Stimulated activated CD4-positive, alpha-beta T cell treated with anti-CD3 and anti-CD28 coated beads, Interleukin-15, amount 100 ng/mL, for 24 hours (primary cell): ENCODE measurements around the gene ADAMTS1.

Experiments used
- DNase-seq: peaks from one replicate; pipeline ENCODE4 v3.0.0-alpha.2; 2020

Gene ADAMTS1

DNA sequence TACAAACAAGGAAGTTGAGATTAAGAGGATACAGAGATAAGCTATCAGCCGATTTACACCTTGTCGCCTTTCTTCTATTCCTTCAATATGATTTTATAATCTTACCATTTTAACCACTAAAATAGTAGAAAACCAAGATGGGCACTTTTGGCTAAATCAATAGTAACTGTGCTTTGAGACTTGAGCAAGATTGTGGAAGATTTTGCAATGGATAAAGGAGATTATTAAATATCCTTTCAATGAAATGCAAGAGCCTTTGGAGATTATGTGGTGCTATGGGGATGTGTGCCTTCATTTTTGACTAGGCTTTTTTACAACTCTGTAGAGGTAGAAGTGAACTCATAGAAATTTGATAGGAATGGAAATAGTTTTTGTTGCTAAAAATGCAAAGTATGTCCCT is 33.7 kb downstream of the ADAMTS1 start:
- DNase-seq = no peak

DNA sequence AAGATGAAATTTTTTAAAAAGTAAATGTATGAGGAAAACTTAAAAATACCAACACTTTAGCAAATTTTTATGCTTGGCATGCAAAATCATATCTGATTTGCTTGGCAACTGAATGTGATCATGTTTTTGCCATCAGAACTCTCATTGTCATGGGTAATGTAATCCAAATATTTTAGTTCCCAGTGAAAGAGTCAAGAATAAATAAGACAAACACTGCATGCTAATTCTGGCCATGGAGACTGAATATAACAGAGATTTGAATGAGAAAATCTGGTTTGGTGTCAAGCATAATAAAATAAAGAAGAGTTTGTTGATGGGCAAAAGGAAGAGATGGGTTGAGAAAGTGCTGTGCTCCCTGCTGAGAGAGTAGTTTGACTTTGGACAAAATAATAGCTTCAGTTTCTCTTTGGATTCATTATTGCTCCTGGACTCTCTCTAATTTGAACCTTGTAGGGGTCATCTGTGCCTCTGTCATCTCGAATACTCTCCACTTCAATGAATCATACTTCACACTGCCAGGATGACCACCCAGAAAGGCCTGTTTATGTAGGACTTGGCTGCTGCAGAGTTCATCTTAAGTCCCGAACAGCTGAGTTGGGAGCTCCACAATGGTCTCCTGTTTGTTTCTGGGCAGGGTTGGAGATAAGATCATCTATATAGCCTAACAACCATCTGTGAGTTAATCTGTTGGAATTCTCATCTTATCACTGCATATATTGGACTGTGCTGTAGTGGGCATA is 34.4 kb downstream of the ADAMTS1 start:
- DNase-seq = no peak

DNA sequence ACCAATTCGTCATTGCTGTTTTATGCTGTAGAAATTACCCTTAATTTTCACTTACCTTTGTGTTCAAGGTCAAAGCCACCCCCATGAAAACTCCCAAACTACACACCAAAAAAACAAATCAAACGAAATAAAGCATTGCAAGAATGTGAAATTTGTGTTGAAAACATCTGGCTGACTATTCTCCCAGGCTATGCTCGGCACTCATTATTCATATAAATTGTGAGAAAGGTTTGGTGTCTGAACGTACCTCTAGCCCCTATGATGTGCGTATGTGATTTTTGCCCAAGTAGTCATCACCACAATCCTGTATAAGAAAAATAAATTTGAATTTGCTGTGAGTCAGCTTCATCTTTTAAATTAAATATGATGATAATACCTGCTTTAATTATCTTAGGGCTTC is 34.9 kb downstream of the ADAMTS1 start:
- DNase-seq = no peak

DNA sequence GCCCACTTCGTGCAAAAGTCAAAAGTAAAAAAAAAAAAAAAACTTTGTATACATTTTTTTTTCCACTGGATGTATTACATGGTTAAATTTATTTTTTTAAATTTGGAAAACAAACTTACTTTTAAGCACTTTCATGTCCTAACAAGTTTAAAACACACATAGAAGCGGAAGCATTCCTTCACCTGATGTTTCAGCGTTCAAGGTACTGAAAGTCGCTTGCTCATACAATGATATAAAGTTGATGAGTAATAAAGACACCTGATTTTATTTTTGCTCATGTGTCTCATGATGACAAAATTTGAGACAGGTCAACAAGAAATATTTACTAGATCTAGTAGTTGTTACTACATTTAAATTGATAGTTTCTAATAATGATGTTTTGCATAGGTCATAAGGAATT is 35.5 kb downstream of the ADAMTS1 start:
- no peak for DNase-seq

DNA sequence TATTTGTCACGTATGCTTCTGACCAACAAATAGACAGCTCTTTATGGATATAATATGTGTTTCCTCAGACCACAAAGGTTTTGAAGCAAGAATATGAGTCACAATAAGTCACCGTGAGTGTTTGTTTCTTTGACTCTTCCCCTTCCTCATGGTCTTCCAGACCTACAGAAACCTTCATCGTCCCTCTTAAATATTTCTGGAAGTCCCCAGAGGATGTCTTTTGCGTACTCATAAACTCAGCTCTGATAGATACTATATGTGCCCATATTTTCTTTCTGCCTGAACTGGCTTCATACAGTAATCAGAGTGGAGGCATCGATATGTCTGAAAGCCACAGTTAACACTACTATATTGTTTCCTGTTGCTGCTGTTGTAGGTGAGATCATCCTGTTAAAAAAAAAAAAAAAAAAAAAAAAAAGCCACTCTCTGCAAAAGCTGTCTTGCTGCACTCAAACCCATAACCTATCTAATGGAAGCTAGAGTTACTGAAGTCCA is 38.4 kb downstream of the ADAMTS1 start:
- DNase-seq = no peak

DNA sequence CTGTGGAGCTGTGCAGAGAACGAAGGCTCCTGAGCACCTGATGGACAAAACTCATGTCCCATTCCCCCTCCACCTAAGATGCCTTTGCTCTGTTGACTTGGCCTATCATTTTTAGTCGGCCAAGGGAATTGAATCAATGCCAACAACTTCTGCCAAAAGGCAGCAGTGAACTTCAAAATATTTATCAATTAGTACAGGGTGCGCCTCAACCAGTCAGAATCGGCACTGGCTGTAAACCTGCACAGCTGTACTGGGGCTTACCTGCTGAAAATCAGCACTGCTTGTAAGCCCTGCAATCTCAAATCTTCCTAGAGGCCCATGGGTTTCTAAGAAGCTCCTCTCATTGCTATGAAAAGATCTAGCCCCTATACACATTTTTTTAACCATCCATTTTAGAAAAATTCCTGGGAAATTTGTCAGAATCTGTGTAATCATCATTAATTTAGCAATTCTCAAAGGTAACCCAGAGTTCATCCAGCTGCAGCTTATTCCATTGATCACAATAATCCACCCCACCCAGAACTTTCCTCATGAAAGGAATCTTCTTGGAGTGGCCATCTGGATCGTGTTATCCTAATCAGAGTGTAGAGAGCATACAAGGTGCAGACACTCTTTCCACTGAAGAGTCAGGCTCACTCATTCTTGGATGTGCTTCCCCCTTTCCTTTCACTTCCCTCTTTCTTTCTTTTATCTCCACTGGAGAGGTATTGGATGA is 40.2 kb downstream of the ADAMTS1 start:
- DNase-seq = no peak

DNA sequence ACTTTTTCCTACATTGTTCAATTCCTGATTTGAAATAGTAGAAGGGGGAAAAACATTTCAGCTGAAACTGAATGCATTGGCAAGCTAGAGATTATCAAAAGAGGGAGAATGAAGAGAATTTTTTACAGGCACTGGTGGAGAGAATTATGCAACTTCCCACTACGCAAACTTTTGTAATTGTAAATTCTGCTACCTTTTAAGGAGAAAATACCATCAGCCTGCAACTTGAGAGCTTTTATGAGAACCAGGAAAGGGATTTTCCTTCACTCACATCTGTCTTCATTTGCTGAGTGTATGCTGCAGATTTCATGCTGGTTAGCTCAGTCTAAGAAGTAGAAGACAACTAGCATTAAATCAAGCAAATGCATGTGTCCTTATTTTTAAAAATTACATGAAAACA is 43.7 kb downstream of the ADAMTS1 start:
- no peak for DNase-seq

DNA sequence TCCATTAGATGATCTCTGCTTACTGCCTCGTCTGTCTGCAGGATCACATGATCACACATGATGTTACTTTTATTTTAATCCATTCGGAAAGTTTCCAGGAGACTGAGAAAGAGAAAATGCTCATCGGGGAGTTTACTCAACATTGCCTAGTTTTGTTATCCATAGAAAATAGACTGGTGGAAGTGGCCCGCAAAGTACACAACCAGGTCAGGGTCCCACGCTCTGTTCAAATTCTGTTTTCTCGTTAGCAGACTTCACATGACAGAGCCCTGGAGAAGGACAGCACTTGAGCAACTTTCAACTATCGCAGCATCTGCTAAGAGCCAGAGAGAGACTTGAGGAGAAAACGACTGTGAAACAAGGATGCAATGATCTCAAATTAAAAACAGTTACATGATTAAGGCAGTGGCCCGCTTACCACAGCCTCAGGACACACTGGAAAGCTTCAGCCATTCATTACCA is 44.2 kb downstream of the ADAMTS1 start:
- no peak for DNase-seq

DNA sequence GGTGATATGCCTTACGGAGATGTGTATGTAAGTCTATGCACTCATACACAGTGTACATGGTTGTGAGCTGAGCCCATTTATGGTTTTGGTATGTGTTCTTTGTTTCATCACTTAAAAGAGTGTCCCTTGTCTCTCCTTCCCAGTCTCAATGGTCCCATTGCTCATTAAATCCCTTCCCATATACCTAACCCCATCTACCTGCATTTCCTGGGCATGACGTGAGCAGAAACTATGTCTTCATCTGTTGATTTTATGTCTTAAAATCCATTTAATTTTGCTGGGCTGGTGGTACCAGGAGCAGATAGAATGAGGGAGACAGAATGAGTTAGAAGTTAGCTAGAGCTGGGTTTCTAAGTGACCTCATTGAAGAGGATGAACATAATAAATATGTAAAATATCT is 44.8 kb downstream of the ADAMTS1 start:
- DNase-seq = no peak

DNA sequence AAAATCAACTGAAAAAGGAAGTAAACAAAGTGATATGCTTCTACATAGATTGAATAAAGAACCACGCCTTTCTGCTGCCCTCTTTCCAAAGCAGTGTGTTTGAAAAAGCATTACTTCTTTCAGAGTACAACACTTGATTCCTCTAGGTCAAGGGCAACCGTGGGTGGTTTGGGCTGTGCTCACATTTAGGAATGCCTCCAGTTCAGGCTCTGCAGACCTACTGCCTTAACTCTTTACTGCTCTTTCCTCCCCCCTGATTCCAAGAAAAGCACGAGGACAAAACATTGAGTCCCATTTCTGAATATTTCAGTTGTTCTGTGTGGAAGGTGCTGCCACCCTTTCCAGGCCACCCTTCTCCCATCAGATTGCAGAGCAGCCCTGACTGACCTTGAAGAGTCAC is 45.2 kb downstream of the ADAMTS1 start:
- no peak for DNase-seq

DNA sequence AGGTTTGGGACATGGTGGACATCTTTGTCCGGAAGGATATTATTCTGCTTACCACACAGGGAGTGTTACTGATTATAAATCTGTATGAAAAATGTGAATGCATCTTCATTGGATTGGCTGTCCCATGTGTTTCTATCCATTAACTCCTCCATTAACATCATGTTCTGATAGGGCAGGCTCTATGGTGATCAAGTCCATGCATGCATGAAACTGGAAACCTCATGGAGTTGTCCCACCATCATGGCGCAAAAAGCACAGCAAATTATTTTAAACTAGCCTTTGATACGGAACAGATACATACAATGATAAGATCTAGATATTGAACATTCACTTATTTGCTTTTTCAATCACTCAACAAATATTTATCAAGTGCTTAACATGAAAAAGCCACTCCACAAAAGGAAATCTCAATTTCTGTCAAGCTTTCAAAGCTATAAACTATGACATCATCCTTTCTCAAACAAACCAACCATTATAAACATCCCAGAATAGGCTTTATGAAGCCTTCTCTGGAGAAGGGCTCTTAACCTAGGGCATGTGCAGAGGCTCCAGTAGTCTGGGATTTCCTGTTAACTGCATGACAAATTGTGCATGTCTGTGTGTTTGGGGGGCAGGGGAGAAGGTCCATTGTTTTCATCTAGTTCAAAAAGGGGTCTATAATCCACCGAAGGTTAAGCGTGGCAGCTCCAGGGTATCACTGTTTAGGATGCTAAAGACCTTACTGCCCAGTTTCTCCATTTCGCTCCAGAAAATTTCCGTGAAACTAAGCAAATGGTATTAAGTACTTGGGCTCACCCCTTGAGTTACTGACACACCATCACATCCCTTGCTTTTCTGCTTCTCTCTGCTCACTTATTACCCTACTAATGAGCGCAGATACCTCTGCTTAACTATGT is 46.1 kb downstream of the ADAMTS1 start:
- no peak for DNase-seq

DNA sequence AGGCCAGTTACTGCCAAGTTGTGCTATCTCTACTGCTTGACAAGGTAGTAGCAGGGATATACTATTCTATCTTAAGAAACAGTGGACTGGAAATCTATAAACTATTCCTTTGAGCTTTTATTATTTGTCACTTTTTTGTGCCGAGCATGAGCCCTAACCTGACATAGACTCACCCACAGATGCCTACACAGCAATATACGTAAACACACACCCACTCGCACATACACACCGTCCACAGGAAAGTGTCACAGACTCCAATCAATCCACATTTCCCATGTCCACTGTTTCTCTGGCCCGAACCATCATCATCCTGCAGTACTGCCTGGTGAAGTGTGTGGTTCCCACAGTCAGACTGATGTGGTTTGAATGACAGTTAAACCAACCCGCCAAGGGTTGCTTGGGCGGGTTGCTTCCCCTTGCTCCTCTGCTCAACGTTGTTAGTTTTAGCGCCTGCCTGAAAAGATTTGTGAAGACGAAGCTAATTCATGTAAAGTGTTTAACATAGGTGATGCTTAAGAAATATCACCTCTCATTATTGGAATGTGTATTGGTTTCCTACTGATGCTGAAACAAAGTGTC is 47.2 kb downstream of the ADAMTS1 start:
- DNase-seq = no peak

DNA sequence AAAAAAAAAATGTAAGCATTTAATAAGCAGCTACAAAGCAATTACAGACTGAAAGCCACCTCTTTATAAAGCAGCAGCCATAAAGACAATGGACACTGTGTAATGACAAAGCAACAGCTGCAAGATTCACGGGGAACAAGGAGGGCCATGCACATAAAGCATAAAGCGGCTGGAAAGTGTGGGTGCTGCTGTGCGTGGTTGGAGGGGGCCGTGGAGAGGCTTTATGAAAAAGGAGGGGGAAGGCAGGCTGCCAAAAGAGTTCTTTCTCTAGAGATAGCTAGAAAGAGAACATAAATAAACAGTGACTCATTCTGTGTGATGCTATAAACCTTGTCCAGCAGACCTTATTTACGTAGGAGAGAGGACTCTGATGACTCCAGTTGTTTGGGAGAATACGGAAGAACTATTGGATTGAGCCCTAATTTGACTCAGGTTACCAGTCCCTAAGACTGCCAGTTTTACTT is 49.3 kb downstream of the ADAMTS1 start:
- DNase-seq = no peak

DNA sequence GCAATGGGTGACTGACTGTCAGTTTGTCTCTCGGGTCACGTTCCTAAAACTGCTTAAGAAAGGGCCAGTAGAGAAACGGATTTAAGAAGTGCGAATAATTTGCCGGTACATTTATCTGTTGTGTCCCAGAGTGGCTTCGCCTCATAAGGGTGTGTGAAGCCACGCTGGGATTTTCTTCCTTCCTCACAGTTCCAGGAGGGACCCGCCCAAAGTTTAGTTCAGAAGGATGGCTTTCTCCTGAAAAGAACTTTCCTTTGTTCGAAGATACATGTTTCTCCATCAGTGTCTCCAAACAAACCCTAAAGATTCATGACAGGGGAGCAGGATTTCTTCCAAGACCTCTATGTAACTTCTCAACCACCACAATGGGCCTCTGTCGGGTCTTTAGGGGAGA is 49.8 kb downstream of the ADAMTS1 start:
- DNase-seq = no peak

DNA sequence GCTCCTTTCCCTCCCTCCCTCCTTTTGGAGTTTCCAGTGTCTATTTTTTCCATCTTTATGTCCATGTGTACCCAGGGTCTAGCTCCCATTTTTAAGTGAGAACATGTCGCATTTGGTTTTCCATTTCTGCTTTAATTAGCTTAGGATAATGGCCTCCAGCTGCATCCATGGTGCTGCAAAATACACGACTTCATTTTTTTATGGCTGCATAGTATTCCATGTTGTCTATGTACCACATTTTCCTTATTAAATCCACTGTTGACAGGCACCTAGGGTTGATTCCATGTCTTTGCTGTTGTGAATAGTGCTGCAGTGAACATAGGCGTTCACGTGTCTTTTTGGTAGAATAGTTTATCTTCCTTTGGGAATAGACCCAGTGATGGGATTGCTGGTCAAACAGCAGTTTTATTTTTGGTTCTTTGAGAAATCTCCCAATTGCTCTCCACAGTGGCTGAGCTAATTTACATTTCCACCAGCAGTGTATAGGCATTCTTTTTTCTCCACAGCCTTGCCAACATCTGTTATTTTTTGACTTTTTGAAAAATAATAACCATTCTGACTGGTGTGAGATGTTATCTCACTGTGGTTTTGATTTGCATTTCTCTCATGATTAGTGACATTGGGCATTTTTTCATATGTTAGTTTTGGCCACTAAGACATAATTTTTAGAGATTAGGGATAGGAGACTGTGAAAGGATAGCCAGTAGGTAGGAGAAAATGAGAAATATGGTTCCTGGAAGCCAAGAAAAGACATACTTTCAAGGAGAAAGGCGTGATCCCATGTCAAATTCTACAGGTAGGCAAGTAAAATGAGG is 50.4 kb downstream of the ADAMTS1 start:
- DNase-seq = no peak

DNA sequence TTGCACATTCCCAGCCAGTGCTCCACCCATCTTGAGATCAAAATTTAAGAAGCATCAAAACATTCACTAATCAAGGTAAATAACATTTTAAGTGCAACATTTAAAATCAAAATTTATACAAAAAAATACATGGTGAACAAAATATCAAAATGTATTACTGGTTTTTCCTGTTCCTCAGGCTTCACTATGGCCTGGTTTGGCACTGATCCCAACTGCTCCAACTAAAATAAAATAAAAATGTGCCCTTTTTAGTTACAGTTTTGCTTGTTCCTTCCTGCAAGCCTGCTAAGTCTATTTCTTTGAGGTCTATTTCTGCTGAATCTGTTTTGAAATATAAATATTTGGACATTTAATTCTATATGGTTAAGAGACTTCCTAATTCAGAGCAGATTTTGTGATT is 54.9 kb downstream of the ADAMTS1 start:
- no peak for DNase-seq

DNA sequence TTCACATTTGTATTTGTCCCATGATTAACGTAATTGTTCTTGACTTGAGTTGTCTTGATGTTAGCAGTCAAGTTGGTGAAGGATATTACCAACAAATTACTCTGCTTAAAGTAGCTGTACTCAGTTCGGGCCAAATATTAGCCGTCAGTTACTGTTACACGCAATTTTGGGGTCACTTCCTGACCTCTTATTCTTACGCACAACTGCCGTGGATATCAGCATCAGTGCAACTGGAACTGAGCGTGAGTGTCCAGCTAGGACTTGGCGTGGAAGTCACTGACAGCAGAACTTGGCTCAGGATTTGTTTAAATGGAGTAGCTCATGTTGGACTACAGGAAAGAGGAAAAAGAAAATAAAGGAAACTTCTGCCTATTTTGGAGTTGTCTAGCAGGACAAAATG is 56.4 kb downstream of the ADAMTS1 start:
- no peak for DNase-seq
